Right atrium auricular region (tissue), 2 donors: ENCODE data around the gene FBXO11. TPM values are rescaled to one million over a fixed set of nuclear protein-coding genes. Genes with fewer than 3 reads are reported as not detected.

ENCODE experiments used
- DNase-seq: peaks from one replicate; pipeline ENCODE4 v3.0.0-alpha.2; 2019; ENCODE audit warnings: low spot score
- H3K27ac ChIP-seq, 2 donors: fragments of 200-600 bp; sonication (generic); 1 replicate in 1 of 2; 2 replicates in 1 of 2; pipeline ENCODE4 v1.5.1; 2016 to 2019
- H3K27me3 ChIP-seq, 2 donors: fragments of 200-600 bp; sonication (generic); one replicate each; pipeline versions ENCODE4 v1.5.1 to v1.6.0; 2017 to 2019
- H3K36me3 ChIP-seq: fragments of 200-600 bp; sonication (generic); one replicate; pipeline ENCODE4 v1.5.1; 2016
- H3K4me1 ChIP-seq, 2 donors: fragments of 200-600 bp; sonication (generic); one replicate each; pipeline versions ENCODE4 v1.5.1 to v1.6.0; 2017 to 2019
- H3K4me3 ChIP-seq, 2 donors: fragments of 200-600 bp; sonication (generic); 1 replicate in 1 of 2; 2 replicates in 1 of 2; pipeline ENCODE4 v1.5.1; 2017 to 2019; ENCODE audit warnings: mild to moderate bottlenecking in 1 of 2, moderate library complexity in 1 of 2
- H3K9me3 ChIP-seq, 2 donors: fragments of 200-600 bp; sonication (generic); one replicate each; pipeline ENCODE4 v1.5.1; 2019
- total RNA-seq, 2 donors: library from RNA; depleted of rRNA; stranded (reverse); fragments of >200 nt; gene quantifications; one replicate each; pipeline ENCODE4 v1.1.0, GENCODE V29; 2016
- TF ChIP-seq, protein P1 (sequence below), 2 donors: fragments of 200-600 bp; sonication (generic); IDR thresholded peaks; one replicate each; pipeline ENCODE4 v1.5.1; 2019; ENCODE audit warnings: antibody characterized with exemption in 2 of 2

The FBXO11 gene
- total RNA-seq, 2 donors from 2014 or later, result 28.6 to 31.7 TPM

DNA sequence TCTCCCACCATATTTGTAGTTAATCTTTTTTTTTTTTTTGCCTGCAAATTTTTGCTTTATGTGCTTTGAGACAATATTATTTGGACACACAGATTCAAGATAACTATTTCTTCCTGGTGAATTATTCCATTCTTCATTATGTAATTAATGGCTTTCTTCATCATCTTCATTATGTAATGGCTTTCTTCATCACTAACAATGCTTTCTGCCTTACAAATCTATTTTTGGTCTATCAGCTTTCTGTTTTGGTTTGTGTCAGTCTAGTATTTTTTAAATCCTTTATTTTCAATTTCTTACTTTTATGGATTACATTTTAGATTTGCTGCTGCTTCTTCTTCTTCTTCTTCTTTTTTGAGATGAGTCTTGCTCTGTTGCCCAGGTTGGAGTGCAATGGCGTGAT lies 62.9 kb downstream of the FBXO11 start:
- TF ChIP-seq, protein P1, sequence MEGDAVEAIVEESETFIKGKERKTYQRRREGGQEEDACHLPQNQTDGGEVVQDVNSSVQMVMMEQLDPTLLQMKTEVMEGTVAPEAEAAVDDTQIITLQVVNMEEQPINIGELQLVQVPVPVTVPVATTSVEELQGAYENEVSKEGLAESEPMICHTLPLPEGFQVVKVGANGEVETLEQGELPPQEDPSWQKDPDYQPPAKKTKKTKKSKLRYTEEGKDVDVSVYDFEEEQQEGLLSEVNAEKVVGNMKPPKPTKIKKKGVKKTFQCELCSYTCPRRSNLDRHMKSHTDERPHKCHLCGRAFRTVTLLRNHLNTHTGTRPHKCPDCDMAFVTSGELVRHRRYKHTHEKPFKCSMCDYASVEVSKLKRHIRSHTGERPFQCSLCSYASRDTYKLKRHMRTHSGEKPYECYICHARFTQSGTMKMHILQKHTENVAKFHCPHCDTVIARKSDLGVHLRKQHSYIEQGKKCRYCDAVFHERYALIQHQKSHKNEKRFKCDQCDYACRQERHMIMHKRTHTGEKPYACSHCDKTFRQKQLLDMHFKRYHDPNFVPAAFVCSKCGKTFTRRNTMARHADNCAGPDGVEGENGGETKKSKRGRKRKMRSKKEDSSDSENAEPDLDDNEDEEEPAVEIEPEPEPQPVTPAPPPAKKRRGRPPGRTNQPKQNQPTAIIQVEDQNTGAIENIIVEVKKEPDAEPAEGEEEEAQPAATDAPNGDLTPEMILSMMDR (IDR thresholded peaks at IDR 0.05), result no peak
- peaks cover 0 to 32% of the 10 kb centered on the region in 2 donors for H3K4me1 ChIP-seq

GRCh38 chr2:47842846-47843245 lies 63.5 kb downstream of the FBXO11 start:
- Histone ChIP-seq H3K27me3 (no peaks in the 10 kb centered on the region), H3K4me3 (no peak overlapping the region), H3K27ac (no peak overlapping the region), H3K4me1 (peaks cover 0 to 29% of the 10 kb centered on the region in 2 donors), H3K36me3 (no peaks in the 10 kb centered on the region), H3K9me3 (no peaks in the 10 kb centered on the region)
- TF ChIP-seq, protein P1 (IDR thresholded peaks at IDR 0.05), result no peak
- DNase-seq, result no peak

More for the DNA sequence above, 62.9 kb downstream of the FBXO11 start:
- Histone ChIP-seq H3K27me3 (no peaks in the 10 kb centered on the region), H3K9me3 (no peaks in the 10 kb centered on the region), H3K4me3 (no peak overlapping the region), H3K27ac (no peak overlapping the region), H3K36me3 (no peaks in the 10 kb centered on the region)
- no peak for DNase-seq

- peaks cover 31% of the 10 kb centered on the region for H3K36me3 ChIP-seq
- peaks cover 0 to 5% of the 10 kb centered on the region in 2 donors for H3K4me1 ChIP-seq
- no peaks in the 10 kb centered on the region for H3K27me3 ChIP-seq
- no peak overlapping the region for H3K4me3 ChIP-seq
- no peaks in the 10 kb centered on the region for H3K9me3 ChIP-seq
- H3K27ac ChIP-seq, result no peak overlapping the region
- TF ChIP-seq, protein P1 (IDR thresholded peaks at IDR 0.05), result no peak
- DNase-seq, result no peak
Measured at GRCh38 chr2:47838686-47839085, 67.6 kb downstream of the FBXO11 start.

DNA sequence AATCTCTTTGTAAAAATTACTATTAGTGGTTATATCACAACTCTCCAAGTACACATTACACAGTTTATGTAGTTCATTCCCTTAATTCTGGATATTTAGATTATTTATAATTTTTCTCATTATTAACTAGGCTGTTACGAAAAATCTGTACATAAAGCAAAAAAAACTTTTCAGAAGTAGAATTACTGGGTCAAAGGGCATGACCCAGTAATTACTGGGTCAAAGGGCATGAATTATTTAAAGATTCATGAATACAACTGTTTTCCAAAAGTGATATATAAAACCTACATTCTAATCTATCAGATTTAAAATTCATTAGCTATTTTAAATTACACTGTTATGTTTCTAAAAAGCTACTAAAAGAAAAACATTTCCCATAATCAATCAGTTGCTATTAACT lies 68.0 kb downstream of the FBXO11 start:
- H3K27ac ChIP-seq, result no peak overlapping the region
- H3K36me3 ChIP-seq, result peaks cover 35% of the 10 kb centered on the region
- TF ChIP-seq, protein P1 (IDR thresholded peaks at IDR 0.05), result no peak
- no peaks in the 10 kb centered on the region for H3K9me3 ChIP-seq
- H3K4me1 ChIP-seq, result peaks cover 0 to under 1% of the 10 kb centered on the region in 2 donors
- H3K27me3 ChIP-seq, result no peaks in the 10 kb centered on the region
- no peak overlapping the region for H3K4me3 ChIP-seq
- no peak for DNase-seq

DNA sequence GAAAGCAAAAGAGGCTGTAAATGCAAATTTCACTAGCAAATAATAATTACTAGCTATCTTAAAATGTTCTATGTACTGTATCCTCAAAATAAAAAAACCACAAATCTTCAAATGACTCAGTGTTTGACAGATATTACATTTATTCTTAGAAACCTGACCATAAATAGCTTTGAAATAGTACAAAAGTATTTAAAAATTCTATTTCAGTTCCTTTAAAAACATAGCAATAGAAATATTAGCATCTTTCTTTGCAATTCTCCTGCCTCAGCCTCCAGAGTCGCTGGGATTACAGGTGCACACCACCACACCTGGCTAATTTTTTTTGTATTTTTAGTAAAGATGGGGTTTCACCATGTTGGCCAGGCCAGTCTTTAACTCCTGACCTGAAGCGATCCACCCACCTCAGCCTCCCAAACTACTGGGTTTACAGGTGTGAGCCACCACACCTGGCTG lies 72.8 kb downstream of the FBXO11 start:
- DNase-seq, result no peak
- Histone ChIP-seq H3K4me3 (no peak overlapping the region), H3K9me3 (no peaks in the 10 kb centered on the region), H3K27me3 (no peaks in the 10 kb centered on the region), H3K4me1 (no peaks in the 10 kb centered on the region), H3K27ac (no peak overlapping the region), H3K36me3 (peaks cover 70% of the 10 kb centered on the region)
- TF ChIP-seq, protein P1 (IDR thresholded peaks at IDR 0.05), result no peak

- H3K27me3 ChIP-seq, result no peaks in the 10 kb centered on the region
- no peak overlapping the region for H3K27ac ChIP-seq
- DNase-seq, result no peak
- TF ChIP-seq, protein P1 (IDR thresholded peaks at IDR 0.05), result no peak
- no peaks in the 10 kb centered on the region for H3K9me3 ChIP-seq
- H3K4me1 ChIP-seq, result no peaks in the 10 kb centered on the region
- no peak overlapping the region for H3K4me3 ChIP-seq
- H3K36me3 ChIP-seq, result peaks cover 53% of the 10 kb centered on the region
Measured at GRCh38 chr2:47822518-47822917, 83.8 kb downstream of the FBXO11 start.
